GM11168 (cell line): Measurements from ENCODE around the gene C1R.
"Not testable (repeated sequence)": the region's sequence is repeated elsewhere in the genome, so short reads cannot be mapped to it uniquely, and the experiment has no call there.

Source experiments
- in situ Hi-C: fragments of 300-500 bp; cut with MboI; formaldehyde crosslinking; loops from one replicate; pipeline ENCODE4 v1.12.0; 2022; ENCODE audit warnings: low sequenced_read_pairs; ENCODE audit not compliant: unreplicated experiment

Gene C1R

GRCh38 chr12:7072554-7072953, 19.7 kb downstream of the C1R start:
- in situ Hi-C loops: no loop called here

GRCh38 chr12:7072035-7072434, 20.2 kb downstream of the C1R start:
- in situ Hi-C loops: no loop called here

- in situ Hi-C loops: no loop called here
Measured at GRCh38 chr12:7069386-7069785, 22.9 kb downstream of the C1R start.

- in situ Hi-C loops: no loop called here
Measured at GRCh38 chr12:7068994-7069346, 23.3 kb downstream of the C1R start.

GRCh38 chr12:7068240-7068993, 23.8 kb downstream of the C1R start:
- in situ Hi-C loops: no loop called here

- in situ Hi-C loops: no loop called here
Measured at GRCh38 chr12:7067096-7067495, 25.1 kb downstream of the C1R start.

GRCh38 chr12:7066596-7066995, 25.6 kb downstream of the C1R start:
- in situ Hi-C loops: no loop called here

GRCh38 chr12:7065073-7065623, 27.1 kb downstream of the C1R start:
- in situ Hi-C loops: no loop called here

GRCh38 chr12:7064516-7064915, 27.7 kb downstream of the C1R start:
- in situ Hi-C loops: no loop called here

GRCh38 chr12:7061596-7061995, 30.6 kb downstream of the C1R start:
- in situ Hi-C loops: no loop called here

GRCh38 chr12:7061138-7061537, 31.1 kb downstream of the C1R start:
- in situ Hi-C loops: no loop called here

GRCh38 chr12:7060353-7060954, 31.8 kb downstream of the C1R start, which contains the start of gene C1S:
TSS of gene C1S (plus strand) at chr12:7060718. CDS start at chr12:7061913, 1,195 bp downstream.
- in situ Hi-C loops: no loop called here

GRCh38 chr12:7059780-7060179, 32.5 kb downstream of the C1R start:
- in situ Hi-C loops: no loop called here

GRCh38 chr12:7058850-7059395, 33.3 kb downstream of the C1R start:
- in situ Hi-C loops: no loop called here

- in situ Hi-C loops: no loop called here
Measured at GRCh38 chr12:7058163-7058845, 33.9 kb downstream of the C1R start.

- in situ Hi-C loops: not testable (repeated sequence)
Measured at GRCh38 chr12:7055736-7056135, 36.5 kb downstream of the C1R start.

GRCh38 chr12:7054925-7055324, 37.3 kb downstream of the C1R start:
- in situ Hi-C loops: no loop called here

- in situ Hi-C loops: not testable (repeated sequence)
Measured at GRCh38 chr12:7049973-7050372, 42.3 kb downstream of the C1R start.

- in situ Hi-C loops: not testable (repeated sequence)
Measured at GRCh38 chr12:7049445-7049951, 42.7 kb downstream of the C1R start.

GRCh38 chr12:7047306-7047705, 44.9 kb downstream of the C1R start:
- in situ Hi-C loops: no loop called here
